ENCODE results near the gene NKX2-8. TPM values are rescaled to one million over a fixed set of nuclear protein-coding genes. Genes with fewer than 3 reads are reported as not detected.

NKX2-8 gene
- polyA plus RNA-seq, 1 donor (not counting 4 experiments of a cell fraction or from before 2014, with no cell fraction given): 0.07 TPM

DNA sequence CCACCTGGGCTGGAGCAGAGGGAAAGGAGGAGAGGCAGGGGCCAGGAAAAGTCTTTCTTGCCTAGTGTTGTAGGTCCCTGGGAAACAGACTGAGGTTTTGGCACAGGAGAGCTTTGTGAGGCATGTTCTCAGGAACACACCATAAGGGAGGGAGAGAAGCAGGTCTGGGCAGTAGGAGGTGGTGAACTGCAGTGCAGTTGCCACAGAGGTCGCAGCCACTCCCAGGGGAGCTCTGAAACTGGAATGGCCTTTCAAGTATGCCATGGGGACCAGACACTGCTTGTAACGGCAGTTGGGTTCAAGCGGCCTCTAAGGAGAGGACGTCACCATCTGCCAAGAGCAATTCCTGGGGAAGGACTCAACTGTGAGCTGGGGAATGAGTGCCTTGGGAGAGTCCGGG lies 35.4 kb upstream of the NKX2-8 start:
- FAIRE-seq: no peak
- no peaks in the 10 kb centered on the region for H4K20me1 ChIP-seq (ENCODE audit: control insufficient read depth, extremely low read depth, insufficient read depth, low read length)
- no peak for DNase-seq (ENCODE audit: low read depth, low spot score)
- H3K27me3 ChIP-seq (ENCODE audit: control insufficient read depth, extremely low read depth, insufficient read depth, low read length): no peaks in the 10 kb centered on the region
- H3K9me1 ChIP-seq (ENCODE audit: control insufficient read depth, extremely low read depth, insufficient read depth, low read length): no peaks in the 10 kb centered on the region
- dilution Hi-C loops (cut with MboI; ENCODE audit: extremely low pct_ligation_motif_present, low sequenced_read_pairs): no loop called here
- no peak overlapping the region for H2AFZ ChIP-seq (ENCODE audit: control insufficient read depth, low read length)
- no peak overlapping the region for H3K27ac ChIP-seq (ENCODE audit: control insufficient read depth, insufficient read depth, low read length)
- H3K9me3 ChIP-seq (ENCODE audit: control insufficient read depth, low read depth, low read length): no peaks in the 10 kb centered on the region
- H3K4me3 ChIP-seq (ENCODE audit: control insufficient read depth in 2 of 3, extremely low read depth in 1 of 3, insufficient read depth in 2 of 3, low read depth in 1 of 3, low read length in 3 of 3): no peak overlapping the region
- H3K36me3 ChIP-seq (ENCODE audit: control insufficient read depth in 2 of 2, extremely low read depth in 1 of 2, insufficient read depth in 2 of 2, low read length in 2 of 2): no peaks in the 10 kb centered on the region
- no peak overlapping the region for H3K9ac ChIP-seq (ENCODE audit: control insufficient read depth, extremely low read depth, insufficient read depth, low read length)
- no peak for TF ChIP-seq EZH2 (IDR thresholded peaks at IDR 0.05; ENCODE audit: low read length)
- H3K79me2 ChIP-seq (ENCODE audit: control insufficient read depth, insufficient read depth, low read length): no peaks in the 10 kb centered on the region
- no peak overlapping the region for H3K4me2 ChIP-seq (ENCODE audit: control insufficient read depth, extremely low read depth, insufficient read depth, low read depth, low read length)
- no peaks in the 10 kb centered on the region for H3K4me1 ChIP-seq (ENCODE audit: control insufficient read depth, extremely low read depth, insufficient read depth, low read length)

- Histone ChIP-seq H3K4me1 (ENCODE audit: control insufficient read depth, extremely low read depth, insufficient read depth, low read length) (no peaks in the 10 kb centered on the region), H3K27me3 (ENCODE audit: control insufficient read depth, extremely low read depth, insufficient read depth, low read length) (no peaks in the 10 kb centered on the region), H3K27ac (ENCODE audit: control insufficient read depth, insufficient read depth, low read length) (no peak overlapping the region), H3K9me3 (ENCODE audit: control insufficient read depth, low read depth, low read length) (no peaks in the 10 kb centered on the region), H3K4me3 (ENCODE audit: control insufficient read depth in 2 of 3, extremely low read depth in 1 of 3, insufficient read depth in 2 of 3, low read depth in 1 of 3, low read length in 3 of 3) (no peak overlapping the region), H3K36me3 (ENCODE audit: control insufficient read depth in 2 of 2, extremely low read depth in 1 of 2, insufficient read depth in 2 of 2, low read length in 2 of 2) (no peaks in the 10 kb centered on the region), H2AFZ (ENCODE audit: control insufficient read depth, low read length) (no peak overlapping the region), H3K4me2 (ENCODE audit: control insufficient read depth, extremely low read depth, insufficient read depth, low read depth, low read length) (no peak overlapping the region), H4K20me1 (ENCODE audit: control insufficient read depth, extremely low read depth, insufficient read depth, low read length) (no peaks in the 10 kb centered on the region), H3K79me2 (ENCODE audit: control insufficient read depth, insufficient read depth, low read length) (no peaks in the 10 kb centered on the region), H3K9me1 (ENCODE audit: control insufficient read depth, extremely low read depth, insufficient read depth, low read length) (no peaks in the 10 kb centered on the region), H3K9ac (ENCODE audit: control insufficient read depth, extremely low read depth, insufficient read depth, low read length) (no peak overlapping the region)
- no peak for FAIRE-seq
- dilution Hi-C loops (cut with MboI; ENCODE audit: extremely low pct_ligation_motif_present, low sequenced_read_pairs): no loop called here
- TF ChIP-seq EZH2 (IDR thresholded peaks at IDR 0.05; ENCODE audit: low read length): no peak
- peak in 1 of 3 experiments; percentile 12 for TF ChIP-seq CTCF (optimal IDR thresholded peaks at IDR 0.05 in 1 of 3, IDR thresholded peaks at IDR 0.05 in 1 of 3, conservative IDR thresholded peaks at IDR 0.05 in 1 of 3; ENCODE audit: extremely low read depth in 1 of 3, insufficient read depth in 2 of 3, low read length in 3 of 3)
- no peak for DNase-seq (ENCODE audit: low read depth, low spot score)
Measured at GRCh38 chr14:36605506-36605857, 23.1 kb upstream of the NKX2-8 start.

DNA sequence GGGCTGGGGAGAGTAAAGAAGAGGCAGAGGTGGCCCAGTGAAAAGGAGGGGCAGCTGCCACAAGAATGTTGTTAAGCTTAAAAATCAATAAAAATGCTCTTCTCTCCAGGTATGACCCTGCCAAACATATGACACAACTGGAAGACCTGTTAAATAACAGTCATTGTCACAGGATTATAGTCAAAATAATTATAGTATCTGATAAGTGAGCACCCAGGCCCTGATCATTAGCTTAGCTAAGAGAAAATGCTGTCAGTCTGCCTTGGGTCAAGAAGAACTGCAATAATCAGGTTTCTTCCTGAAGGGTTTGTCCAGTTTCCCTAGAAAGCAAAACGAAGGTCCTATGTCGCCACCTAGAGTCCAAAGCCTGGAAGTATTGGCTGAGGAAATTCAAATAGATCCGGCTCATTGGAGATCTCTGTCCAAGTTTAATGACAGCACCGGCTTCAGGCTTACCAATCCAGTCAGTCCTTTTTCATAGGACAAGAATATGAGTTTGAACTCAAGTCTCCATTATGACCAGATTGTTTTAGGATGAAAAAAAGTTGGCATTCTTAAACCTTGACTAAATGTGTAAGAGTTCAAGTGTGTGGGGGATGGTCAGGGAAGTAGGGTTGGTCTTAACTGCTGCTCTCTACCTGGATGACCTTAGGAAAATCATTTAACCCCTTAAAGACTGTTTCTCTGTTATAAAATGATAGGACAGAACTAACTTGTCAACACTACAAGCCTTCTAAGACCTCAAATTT lies 22.5 kb upstream of the NKX2-8 start:
- dilution Hi-C loops (cut with MboI; ENCODE audit: extremely low pct_ligation_motif_present, low sequenced_read_pairs): no loop called here
- peak; percentile 9 for DNase-seq (ENCODE audit: low read depth, low spot score)
- Histone ChIP-seq H3K27ac (ENCODE audit: control insufficient read depth, insufficient read depth, low read length) (no peak overlapping the region), H3K36me3 (ENCODE audit: control insufficient read depth in 2 of 2, extremely low read depth in 1 of 2, insufficient read depth in 2 of 2, low read length in 2 of 2) (no peaks in the 10 kb centered on the region), H3K4me2 (ENCODE audit: control insufficient read depth, extremely low read depth, insufficient read depth, low read depth, low read length) (no peak overlapping the region), H3K27me3 (ENCODE audit: control insufficient read depth, extremely low read depth, insufficient read depth, low read length) (no peaks in the 10 kb centered on the region), H3K4me3 (ENCODE audit: control insufficient read depth in 2 of 3, extremely low read depth in 1 of 3, insufficient read depth in 2 of 3, low read depth in 1 of 3, low read length in 3 of 3) (no peak overlapping the region), H3K79me2 (ENCODE audit: control insufficient read depth, insufficient read depth, low read length) (no peaks in the 10 kb centered on the region), H4K20me1 (ENCODE audit: control insufficient read depth, extremely low read depth, insufficient read depth, low read length) (no peaks in the 10 kb centered on the region), H3K9me3 (ENCODE audit: control insufficient read depth, low read depth, low read length) (no peaks in the 10 kb centered on the region), H3K4me1 (ENCODE audit: control insufficient read depth, extremely low read depth, insufficient read depth, low read length) (no peaks in the 10 kb centered on the region), H2AFZ (ENCODE audit: control insufficient read depth, low read length) (no peak overlapping the region), H3K9ac (ENCODE audit: control insufficient read depth, extremely low read depth, insufficient read depth, low read length) (no peak overlapping the region), H3K9me1 (ENCODE audit: control insufficient read depth, extremely low read depth, insufficient read depth, low read length) (no peaks in the 10 kb centered on the region)
- FAIRE-seq: peak; percentile 79
- no peak for TF ChIP-seq EZH2 (IDR thresholded peaks at IDR 0.05; ENCODE audit: low read length)
- TF ChIP-seq CTCF (optimal IDR thresholded peaks at IDR 0.05 in 1 of 3, IDR thresholded peaks at IDR 0.05 in 1 of 3, conservative IDR thresholded peaks at IDR 0.05 in 1 of 3; ENCODE audit: extremely low read depth in 1 of 3, insufficient read depth in 2 of 3, low read length in 3 of 3): peak; percentile 68 to 78 (median 73)

All from keratinocyte (primary cell).